Stimulated activated naive CD4-positive, alpha-beta T cell (primary cell): Measurements from ENCODE around the gene BLOC1S1.

Experiments used
- DNase-seq, 6 experiments: peaks; one replicate each; lab custom pipeline; 2025; lab: John Stamatoyannopoulos, UW

BLOC1S1 gene

DNA sequence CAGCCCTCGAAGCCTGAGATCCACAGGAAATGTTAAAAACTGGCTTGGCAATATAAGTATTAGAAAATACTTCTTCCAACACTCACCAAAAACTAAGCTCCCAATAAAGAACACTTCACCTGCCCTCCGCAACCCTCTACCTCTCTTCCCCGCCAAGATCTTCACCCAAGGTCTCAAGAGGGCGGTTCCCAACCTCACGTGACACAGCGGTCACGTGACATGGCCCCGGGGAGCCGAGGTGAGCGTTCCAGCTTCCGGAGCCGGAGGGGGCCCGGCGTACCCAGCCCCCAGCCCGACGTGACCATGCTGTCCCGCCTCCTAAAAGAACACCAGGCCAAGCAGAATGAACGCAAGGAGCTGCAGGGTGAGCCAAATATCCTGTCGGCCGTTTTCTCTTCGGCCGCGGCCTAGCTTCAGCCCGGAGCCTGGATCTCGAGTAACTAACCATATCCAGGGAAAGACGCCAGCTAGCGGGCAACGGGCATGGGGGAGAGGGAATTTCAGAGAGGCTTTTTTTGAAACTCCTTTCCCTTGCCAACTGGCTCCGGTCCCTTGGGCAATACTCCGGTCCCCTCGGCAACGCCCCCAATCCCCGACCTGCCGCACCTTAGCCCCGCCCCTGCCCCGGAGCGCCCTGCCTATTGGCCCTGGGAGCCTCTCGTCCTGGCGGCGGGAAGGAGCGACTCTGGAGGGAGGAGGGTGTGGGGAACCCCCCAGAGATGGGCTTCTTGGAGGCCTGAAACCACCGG is at the start of gene BLOC1S1:
Gene BLOC1S1 (plus strand): TSS at position 214 of the 749 bp plus-strand sequence. CDS start 6 bp downstream, at position 220.
- DNase-seq, result peak; percentile 78 to 93 (median 89)

- DNase-seq, result no peak
These were observed 49.3 kb upstream of the BLOC1S1 start for GRCh38 chr12:55666508-55666907.

- DNase-seq, result no peak
These were observed 45.6 kb upstream of the BLOC1S1 start for GRCh38 chr12:55670276-55670675.

DNA sequence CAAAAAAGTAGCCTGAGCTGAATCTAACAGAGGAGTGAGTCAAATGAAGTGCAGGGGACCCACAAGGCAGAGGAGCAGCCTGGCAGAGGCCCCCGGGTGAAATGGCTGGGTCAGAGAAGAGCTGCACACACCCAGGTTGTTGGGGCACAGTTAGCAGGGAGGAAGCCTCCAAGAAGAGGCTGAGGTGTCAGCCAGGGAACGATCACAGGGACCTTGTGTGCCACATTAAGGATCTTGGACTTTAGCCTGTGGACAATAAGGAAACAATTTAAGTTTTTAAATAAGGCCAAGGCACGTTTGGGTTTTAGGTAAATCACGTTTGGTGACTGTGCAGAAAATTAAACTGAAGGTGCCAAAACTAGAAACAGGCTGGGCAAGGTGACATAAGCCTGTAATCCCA is 44.1 kb upstream of the BLOC1S1 start:
- DNase-seq, result no peak

- no peak for DNase-seq
These were observed 42.2 kb upstream of the BLOC1S1 start for GRCh38 chr12:55673638-55674037.

- no peak for DNase-seq
These were observed 40.2 kb upstream of the BLOC1S1 start for GRCh38 chr12:55675666-55676065.

GRCh38 chr12:55676707-55677106 is 39.1 kb upstream of the BLOC1S1 start:
- DNase-seq, result no peak

GRCh38 chr12:55679691-55680090 is 36.2 kb upstream of the BLOC1S1 start:
- no peak for DNase-seq

DNA sequence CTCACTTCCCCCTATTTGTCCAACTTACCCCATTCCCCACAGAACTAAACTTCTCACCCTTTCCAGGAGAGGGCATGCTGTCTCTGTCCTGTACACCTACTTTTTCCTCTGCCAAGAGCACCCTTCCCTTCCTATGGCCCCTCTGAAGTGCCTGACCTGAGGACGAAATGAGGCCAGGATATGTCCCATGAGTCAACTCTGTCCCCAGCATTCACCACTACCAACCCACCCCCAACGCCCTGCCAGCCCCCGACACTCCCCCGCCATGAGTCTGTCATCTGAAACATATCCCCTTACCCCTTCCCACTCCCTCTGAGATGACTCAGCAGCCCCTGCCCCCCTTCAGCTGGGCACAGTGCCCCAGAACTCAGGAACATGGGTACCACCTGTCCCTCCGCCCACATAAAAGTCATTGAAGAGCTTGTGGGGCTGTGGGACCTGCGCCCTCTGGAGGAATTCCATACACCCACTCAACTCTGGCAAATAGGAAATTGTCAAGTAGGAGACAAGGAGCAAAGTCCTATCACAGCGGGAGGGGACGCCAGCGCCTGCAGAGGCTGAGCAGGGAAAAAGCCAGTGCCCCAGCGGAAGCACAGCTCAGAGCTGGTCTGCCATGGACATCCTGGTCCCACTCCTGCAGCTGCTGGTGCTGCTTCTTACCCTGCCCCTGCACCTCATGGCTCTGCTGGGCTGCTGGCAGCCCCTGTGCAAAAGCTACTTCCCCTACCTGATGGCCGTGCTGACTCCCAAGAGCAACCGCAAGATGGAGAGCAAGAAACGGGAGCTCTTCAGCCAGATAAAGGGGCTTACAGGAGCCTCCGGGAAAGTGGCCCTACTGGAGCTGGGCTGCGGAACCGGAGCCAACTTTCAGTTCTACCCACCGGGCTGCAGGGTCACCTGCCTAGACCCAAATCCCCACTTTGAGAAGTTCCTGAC is 34.4 kb upstream of the BLOC1S1 start:
- no peak for DNase-seq

GRCh38 chr12:55682087-55682796 is 33.6 kb upstream of the BLOC1S1 start:
- DNase-seq, result no peak

- DNase-seq, result no peak
These were observed 32.2 kb upstream of the BLOC1S1 start for GRCh38 chr12:55683676-55684075.

GRCh38 chr12:55684761-55685370 is 31.0 kb upstream of the BLOC1S1 start:
- no peak for DNase-seq

GRCh38 chr12:55685671-55686070 is 30.2 kb upstream of the BLOC1S1 start:
- DNase-seq, result no peak

GRCh38 chr12:55686366-55687010 is 29.4 kb upstream of the BLOC1S1 start:
- no peak for DNase-seq

- no peak for DNase-seq
These were observed 28.1 kb upstream of the BLOC1S1 start for GRCh38 chr12:55687746-55688145.

DNA sequence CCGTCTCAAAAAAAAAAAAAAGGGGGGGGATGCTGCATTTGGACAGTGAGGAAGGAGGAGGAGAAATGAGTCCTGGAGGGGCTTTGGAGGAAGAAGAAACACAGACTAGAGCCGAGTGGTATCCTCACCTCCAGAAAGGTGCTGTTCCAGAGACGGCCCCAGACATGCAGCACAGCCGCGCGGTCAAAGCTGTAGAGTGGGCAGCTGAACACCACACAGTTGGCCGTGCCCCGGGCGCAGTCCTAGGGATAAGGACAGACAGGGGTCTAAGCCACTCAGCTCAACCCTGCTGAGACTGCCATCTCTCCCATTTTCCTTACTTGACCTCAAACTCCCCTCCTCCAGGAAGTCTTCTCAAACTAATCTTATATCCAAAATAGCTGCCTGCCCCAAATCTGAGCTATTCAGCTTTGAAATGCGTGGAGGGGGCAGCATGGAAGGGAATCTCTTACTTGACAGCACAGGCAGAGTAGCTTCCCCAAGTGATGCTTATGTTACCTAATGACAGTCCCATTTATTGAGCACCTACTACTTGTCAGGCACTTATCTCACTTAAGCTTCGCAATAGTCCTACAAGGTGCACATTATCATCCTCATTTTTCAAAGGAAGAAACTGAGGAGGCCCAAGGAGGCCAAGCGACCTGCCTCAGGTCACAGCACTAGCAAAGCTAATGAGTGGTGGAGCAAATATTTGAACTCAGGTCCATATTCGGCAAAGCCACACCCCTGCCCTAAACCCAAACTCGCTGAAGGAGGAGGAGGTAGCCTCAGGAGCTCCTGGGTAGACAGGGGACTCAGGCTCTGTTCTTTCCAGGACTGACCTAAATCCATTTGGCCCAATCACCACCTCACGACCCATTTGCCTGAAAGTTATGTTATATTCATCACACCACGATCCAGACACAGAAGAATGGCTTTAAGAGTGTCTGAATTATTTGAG is 26.9 kb upstream of the BLOC1S1 start:
- no peak for DNase-seq

GRCh38 chr12:55692631-55693322 is 23.1 kb upstream of the BLOC1S1 start:
- no peak for DNase-seq

GRCh38 chr12:55693323-55694187 is 22.3 kb upstream of the BLOC1S1 start:
- no peak for DNase-seq

DNA sequence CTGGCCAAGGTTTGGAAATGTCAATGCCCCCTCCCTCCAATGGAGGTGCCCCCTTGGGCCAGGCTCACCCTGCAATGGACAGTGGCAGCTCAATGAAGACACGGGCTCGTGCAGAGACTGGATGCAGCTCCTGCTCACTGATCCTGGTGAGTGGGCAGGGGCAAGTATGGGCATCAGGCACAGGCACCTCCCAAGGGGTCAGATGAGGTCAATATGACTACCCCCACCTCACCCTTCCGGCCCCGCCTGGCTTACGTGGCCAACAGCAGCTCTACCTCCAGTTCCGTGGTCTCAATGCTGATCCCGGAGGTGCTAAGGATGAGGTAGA is 21.7 kb upstream of the BLOC1S1 start:
- DNase-seq, result no peak
